Activated CD8-positive, alpha-beta memory T cell treated with anti-CD3 and anti-CD28 coated beads for 48 hours (primary cell): ENCODE data around the gene CARMIL3.
A peak's percentile ranks its signal among the peaks of the same experiment; 100 is the strongest.
"Not testable (repeated sequence)": the region's sequence is repeated elsewhere in the genome, so short reads cannot be mapped to it uniquely, and the experiment has no call there.

Experiments used
- DNase-seq, 3 experiments: peaks; one replicate each; pipeline ENCODE4 v3.0.0-alpha.2; 2020; ENCODE audit warnings: low read depth in 2 of 3, low spot score in 2 of 3

The CARMIL3 gene

DNA sequence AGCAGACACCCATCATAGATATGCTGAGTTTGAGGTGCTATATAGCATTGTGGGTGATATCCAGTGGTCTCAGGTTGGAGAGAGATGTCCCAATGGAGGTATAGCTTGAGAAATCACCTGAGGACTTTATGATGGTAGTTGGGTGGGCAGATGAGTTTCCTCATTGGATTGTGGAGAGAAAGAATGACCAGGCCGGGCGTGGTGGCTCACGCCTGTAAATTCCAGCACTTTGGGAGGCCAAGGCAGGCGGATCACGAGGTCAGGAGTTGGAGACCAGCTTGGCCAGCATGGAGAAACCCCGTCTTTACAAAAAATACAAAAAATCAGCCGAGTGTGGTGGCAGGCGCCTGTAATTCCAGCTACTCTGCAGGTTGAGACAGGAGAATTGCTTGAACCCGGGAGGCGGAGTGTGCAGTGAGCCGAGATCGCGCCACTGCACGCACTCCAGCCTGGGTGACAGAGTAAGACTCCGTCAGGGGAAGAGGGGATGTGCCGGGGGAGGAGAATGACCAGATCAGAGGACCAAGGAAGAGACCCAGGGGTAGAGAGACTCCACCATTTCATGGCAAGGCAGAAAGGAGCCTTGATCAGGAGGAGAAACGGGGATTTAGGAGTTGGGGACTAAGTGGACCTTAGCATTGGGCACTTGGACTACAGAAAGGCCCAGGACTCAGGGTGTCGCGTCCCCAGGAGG is 41.5 kb downstream of the CARMIL3 start:
- no peak for DNase-seq

DNA sequence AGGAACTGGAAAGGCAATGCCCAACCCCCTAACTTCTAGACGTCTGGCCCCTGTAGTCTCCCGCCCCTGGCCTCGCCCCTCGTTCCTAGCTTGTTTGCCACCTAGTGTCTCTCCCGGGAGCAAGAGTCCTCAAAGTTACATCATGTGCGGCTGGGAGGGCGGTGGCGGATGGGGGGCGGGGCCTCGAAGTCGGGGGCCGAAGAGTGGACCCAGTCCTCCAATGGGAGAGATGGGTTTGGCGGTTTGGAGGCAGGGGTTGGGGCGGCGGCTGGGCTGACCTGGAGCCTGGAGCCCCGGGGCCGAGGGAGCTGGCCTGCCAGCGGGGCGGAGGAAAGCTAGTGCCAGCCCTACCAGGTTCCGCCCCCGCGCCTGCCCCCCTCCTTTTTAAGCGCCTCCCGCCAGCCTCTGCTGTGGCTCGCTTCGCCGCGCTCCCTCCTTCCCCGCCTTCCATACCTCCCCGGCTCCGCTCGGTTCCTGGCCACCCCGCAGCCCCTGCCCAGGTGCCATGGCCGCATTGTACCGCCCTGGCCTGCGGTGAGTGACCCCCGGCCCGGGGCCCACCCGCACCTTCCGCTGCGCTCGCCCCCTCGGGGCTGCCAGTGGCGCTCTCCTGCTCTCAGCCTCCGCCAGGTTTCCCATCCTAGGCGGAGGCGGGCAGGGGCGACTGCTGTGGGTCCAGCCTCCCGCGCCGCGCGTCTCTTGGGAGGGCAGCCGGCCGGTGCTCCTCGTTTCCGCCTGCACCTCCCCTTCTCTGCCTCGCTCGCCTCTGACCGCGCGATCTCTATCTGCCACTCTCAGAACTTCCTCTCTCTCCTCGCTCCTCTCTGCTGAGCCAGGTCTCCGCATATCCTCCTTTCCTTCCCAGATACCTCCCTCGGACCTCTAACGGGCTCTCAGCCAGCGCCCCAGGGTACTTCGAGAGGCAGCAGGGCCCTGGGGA is 42.4 kb downstream of the CARMIL3 start, which contains the start of gene PCK2:
Gene PCK2, plus strand, starts transcription at position 411 of the 940 bp plus-strand sequence. Its CDS starts 95 bp downstream, at position 506.
- peak; percentile 75 to 85 (median 75) for DNase-seq

DNA sequence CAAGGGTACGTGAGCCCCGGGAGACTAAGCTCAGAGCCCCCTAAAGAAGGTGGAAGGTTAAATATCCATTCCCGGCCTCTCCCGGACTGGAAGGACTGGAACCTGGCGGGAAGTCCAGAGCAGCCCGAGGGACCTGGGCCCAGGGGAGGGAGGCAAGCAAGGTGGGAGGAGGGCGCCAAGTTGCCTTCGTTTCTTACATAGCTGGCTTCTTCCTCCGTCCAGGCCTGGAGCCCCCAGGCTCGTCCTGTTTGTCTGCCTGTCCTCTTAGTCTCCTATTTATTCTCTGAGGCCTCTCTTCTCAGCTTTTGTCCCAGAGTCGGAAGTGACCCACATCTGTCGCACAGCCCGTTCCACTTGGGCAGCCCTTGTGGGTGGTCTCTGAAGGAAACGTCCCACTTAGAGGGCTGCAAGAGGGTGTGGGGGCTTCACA is 43.0 kb downstream of the CARMIL3 start:
- DNase-seq, result no peak

DNA sequence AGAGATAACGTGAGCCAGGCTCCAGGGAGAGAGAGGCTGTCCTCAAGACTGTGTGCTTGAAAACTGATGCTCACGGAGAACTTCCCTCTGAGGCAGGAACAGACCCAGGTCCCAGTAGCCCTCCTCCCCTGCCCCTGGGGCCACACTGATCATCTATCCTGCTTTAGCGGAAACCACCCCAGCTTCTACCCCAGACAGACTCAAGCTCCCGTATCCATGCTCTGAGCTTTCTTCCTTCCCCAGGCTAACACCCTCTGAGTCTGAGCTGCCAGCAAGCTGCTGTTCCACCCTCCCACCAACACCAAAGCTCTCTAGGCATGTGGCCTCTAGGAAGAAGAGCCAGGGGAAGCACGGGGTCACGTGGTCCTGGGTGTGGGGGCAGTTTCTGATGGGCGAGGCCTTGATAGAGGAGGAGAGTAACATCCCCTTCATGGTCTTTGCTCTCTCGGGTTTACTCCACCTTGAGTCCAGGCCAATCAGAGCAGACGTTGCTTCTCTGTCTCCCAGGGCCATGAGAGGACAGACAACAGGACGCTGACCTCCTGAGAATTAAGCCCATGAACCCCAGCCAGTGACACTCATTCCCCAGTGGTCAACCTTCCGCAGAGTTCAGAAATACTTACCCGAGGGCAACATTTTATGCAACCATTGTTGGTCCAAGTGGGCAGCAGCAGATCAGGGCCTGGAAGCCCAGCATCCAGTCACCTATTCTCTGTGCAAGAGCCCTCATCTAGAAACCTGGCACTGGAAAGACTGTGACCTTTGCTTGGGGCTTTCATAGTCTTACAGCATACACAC is 43.7 kb downstream of the CARMIL3 start:
- peak; percentile 43 to 48 (median 44) for DNase-seq

DNA sequence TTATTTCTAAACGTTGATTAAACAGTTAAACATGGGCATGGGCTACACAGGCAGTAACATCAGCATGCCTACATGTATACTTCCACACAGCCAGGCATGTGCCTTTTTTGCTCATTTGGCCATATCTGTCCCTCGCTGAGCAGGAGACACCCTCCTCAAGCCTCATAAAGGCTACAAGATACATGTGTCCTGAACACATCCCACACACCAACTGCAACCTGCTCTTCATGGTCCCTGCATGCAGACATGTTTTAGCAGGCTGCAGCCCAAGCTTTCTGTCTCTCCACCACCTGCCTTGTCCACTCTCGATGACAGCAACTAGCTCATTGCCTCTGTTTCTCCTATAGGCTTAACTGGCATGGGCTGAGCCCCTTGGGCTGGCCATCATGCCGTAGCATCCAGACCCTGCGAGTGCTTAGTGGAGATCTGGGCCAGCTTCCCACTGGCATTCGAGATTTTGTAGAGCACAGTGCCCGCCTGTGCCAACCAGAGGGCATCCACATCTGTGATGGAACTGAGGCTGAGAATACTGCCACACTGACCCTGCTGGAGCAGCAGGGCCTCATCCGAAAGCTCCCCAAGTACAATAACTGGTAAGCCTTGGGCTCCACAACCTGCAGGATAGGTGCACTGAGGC is 44.9 kb downstream of the CARMIL3 start:
- no peak for DNase-seq

DNA sequence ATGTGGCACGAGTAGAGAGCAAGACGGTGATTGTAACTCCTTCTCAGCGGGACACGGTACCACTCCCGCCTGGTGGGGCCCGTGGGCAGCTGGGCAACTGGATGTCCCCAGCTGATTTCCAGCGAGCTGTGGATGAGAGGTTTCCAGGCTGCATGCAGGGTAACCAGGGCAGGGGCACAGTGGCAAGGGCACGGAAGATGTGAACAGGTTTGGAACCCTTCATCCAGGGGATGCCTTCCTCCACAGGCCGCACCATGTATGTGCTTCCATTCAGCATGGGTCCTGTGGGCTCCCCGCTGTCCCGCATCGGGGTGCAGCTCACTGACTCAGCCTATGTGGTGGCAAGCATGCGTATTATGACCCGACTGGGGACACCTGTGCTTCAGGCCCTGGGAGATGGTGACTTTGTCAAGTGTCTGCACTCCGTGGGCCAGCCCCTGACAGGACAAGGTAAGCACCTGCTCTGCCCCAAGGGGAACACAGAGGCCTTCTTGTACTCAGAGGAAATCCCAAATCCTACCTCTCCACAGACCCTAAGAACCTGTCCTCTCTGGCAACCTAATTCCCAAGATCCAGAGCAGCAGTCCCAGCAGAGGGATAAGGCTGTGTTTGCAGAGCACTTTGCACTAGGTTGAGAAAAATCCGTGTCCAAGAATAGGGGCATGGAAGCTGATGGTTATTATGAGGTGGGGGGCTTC is 46.6 kb downstream of the CARMIL3 start:
- DNase-seq, result no peak

DNA sequence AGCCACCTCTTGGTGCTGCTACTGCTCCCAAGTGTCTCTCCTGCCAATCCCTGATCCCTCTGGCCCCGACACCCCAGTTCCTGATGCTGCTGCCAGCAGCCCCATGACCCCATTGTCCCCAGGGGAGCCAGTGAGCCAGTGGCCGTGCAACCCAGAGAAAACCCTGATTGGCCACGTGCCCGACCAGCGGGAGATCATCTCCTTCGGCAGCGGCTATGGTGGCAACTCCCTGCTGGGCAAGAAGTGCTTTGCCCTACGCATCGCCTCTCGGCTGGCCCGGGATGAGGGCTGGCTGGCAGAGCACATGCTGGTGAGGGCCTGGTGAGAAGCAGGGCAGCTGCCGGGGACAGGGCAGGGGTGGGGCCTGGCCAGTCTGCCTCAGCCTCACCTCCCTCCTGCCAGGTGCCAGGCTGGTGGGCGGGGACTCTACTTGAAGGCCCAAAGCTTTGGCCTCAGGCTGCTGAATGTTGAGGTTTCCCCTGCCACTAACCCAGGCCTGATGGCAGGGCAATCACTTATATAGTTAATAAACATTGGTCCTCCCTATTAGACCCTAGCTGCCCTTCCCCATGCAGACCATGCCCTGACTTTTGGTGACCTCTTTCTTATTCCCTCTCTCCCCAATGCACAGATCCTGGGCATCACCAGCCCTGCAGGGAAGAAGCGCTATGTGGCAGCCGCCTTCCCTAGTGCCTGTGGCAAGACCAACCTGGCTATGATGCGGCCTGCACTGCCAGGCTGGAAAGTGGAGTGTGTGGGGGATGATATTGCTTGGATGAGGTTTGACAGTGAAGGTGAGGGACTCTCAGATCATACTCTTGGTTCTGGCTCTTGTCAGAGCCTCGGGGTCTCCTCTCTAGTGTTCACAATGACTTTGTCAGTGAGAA is 47.4 kb downstream of the CARMIL3 start:
- no peak for DNase-seq

DNA sequence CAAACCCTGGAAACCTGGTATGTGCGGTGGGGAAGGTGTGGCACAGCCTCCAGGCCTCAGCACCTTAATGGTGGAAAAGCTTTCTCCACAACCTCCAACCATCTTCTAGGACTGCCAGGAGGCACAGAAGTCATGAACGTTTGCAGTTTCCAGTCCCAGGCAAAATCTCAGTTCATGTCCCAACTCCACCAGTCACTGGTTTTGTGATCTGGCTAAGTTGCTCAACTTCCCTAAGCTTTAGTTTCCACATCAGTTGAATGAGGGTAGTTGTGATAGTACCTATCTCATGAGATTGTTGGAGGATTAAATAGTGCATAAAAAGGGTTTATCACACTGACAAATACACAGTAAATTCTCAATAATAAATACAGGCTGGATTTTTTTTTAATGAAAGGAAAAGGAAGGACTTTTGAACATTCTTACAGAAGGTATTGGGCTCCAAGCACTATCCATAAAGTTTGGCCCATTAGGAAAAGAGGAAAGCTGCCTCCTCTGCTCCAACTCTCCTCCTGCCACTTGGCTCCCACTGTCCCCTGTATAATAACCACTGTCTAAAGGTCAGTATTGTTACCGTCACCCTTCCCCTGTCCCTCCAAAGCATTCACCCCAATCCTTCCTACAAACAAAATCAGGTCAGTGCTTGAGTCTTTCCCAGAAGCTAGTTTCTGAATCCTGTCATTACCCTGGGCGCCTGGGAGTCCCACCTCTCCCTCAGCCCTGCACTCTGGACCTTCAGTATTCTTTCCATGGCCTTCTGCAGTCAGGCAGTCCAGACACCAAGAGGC is 48.6 kb downstream of the CARMIL3 start:
- no peak for DNase-seq

DNA sequence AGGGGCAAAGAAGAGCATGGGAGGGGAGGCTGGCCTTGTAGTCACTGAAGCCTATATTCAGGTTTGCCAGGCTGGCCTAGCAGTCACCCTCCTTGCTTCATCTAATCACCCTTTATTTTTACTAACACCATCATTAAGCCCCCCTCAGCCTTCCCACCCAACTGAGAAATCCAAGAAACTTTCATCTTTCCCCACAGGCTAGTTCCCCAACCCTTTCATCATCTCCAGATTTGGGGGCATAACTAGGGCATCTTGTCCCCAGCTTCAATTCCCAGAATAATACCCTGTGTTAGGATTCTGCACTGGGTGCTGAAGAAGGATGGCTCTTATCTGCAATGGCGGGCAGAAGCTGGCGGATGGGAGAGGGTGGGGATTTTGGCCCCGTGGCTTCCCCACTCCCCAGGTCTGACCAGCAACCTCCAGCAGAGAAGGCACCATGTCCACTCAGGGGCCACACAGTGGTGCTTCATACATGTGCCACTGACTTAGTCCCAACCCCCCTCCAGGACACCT is 49.2 kb downstream of the CARMIL3 start:
- DNase-seq, result no peak

DNA sequence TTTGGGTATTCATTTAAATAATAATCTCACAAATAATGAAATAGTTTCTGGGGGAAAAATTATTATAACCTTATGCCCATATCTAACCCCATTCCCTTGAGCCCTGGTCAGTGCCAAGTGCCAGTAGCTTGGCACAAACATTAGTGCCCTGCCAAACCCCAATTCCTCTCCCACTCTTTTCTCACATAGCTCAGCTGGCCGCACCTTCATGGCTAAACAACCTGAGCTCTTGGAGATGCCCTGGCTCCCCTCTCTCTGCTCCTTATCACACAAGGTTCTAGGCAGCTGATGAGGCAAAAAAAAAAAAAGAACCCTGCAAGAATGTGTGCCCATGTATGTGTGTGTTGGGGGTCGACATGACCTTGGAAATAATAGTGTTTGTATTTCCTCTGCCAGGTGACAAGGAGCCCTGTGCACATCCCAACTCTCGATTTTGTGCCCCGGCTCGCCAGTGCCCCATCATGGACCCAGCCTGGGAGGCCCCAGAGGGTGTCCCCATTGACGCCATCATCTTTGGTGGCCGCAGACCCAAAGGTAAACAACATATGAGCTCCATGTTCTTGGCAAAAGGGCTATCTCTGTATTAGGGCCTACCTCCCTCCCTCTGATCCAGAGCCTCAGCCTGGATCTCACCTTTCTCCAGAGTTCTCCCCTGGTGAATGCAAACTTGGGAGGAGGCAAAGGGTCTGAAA is 50.7 kb downstream of the CARMIL3 start:
- DNase-seq, result no peak

DNA sequence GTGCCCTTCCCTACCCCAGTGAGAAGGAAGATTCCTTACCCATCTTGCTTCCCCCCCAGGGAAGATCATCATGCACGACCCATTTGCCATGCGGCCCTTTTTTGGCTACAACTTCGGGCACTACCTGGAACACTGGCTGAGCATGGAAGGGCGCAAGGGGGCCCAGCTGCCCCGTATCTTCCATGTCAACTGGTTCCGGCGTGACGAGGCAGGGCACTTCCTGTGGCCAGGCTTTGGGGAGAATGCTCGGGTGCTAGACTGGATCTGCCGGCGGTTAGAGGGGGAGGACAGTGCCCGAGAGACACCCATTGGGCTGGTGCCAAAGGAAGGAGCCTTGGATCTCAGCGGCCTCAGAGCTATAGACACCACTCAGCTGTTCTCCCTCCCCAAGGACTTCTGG is 51.6 kb downstream of the CARMIL3 start:
- no peak for DNase-seq

DNA sequence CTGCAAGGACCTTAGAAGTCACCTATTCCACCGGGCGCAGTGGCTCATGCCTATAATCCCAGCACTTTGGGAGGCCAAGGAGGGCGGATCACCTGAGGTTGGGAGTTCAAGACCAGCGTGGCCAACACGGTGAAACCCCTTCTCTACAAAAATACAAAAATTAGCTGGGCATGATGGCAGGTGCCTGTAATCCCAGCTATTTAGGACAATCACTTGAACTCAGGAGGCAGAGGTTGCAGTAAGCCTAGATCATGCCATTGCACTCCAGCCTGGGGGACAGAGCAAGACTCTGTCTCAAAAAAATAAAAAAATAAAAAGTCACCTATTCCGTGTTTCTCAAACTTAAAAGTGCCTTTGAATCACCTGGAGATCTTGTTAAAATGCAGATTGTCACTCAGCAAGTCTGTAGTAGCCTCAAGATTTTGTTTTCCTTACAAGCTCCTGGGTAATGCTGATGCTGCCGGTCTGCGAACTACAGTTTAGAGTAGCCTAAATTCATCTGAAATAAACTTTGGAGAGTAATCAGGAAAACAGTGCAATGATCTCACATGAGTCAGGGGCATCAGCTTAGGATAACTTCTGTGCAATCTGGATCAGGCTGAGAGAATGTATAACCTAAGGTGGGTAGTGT is 53.9 kb downstream of the CARMIL3 start:
- DNase-seq, result not testable (repeated sequence)

DNA sequence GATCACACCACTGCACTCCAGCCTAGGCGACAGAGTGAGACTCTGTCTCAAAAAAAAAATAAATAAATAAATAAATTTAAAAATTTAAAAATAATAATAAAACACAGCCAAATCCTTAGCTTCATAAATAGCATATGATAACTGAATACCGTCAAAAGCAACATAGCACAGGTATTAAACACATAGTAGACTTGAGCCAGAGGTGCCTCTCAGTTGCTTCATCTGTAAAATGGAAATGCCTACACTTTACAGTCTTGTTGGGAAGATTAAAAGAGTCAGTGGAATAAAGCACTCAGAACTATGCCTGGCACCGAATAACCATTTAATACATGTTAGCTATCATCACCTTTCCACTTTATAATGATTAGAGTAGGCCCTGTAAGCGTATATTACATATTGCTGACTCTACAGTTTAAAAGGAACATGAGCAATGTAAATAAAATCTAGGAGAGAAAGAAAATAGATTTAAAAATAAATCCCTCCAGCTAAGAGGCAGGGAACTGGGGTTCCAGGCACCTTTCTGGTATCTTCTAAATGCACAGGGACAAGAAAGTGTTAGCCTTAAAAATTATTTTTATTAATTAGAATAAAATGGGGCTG is 55.0 kb downstream of the CARMIL3 start:
- no peak for DNase-seq

DNA sequence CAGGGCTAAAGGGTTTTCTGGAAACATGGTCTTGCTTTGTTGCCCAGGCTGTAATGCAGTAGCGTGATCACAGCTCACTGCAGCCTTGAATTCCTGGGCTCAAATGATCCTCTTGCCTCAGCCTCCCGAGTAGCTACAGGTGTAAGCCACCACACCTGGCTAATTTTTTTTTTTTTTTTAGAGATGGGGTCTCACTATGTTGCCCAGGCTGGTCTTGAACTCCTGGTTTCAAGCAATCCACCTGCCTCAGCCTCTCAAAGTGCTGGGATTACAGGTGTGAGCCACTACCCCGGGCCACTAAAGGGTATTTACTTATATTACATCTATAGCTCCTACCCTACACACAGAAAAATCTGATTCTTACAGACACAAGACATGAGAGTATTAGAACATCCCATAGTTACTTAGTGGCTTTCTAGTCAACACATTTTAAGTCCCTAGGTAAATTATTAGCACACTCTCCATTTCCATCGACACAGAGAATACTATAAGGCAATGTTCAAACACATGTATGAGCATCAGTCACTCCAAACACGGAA is 56.6 kb downstream of the CARMIL3 start:
- no peak for DNase-seq

DNA sequence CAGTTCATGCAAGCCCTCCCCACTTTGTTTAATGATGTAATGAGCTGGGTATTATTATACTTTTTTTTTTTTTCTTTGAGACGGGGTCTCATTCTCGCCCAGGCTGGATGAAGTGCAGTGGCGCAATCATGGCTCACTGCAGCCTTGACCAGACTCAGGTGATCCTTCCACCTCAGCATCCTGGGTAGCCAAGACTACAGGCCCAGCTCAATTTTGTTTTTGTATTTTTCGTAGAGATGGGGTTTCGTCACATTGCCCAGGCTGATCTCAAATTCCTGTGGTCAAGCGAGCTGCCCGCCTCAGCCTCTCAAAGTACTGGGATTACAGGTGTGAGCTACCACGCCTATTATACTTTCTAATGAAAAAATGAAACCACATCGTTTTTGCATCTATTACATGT is 58.3 kb downstream of the CARMIL3 start:
- no peak for DNase-seq

DNA sequence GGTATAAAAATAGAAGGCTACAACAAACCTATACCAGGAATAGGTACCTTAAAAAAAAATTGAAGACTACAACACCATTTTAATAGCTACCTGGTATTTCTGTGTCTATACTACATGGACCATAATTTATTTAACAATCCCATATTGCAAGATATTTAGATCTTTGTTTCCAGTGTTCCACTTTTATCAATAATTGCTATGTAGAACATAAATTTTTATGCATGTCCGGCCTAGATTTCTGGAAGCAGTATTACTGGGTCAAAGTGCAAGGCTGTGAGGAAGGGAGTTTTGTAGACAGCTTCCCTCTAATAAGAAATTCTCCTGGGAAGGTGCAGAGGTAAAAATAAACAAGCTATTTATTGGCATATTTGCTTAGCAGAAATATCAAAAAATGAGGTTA is 58.7 kb downstream of the CARMIL3 start:
- DNase-seq, result no peak
